Amniotic epithelial cell (primary cell): ENCODE results near the gene BBOF1.

Source experiments
- DNase-seq: peaks from one replicate; pipeline ENCODE4 v3.0.0-alpha.2; 2010; ENCODE audit warnings: low read depth

Gene BBOF1

DNA sequence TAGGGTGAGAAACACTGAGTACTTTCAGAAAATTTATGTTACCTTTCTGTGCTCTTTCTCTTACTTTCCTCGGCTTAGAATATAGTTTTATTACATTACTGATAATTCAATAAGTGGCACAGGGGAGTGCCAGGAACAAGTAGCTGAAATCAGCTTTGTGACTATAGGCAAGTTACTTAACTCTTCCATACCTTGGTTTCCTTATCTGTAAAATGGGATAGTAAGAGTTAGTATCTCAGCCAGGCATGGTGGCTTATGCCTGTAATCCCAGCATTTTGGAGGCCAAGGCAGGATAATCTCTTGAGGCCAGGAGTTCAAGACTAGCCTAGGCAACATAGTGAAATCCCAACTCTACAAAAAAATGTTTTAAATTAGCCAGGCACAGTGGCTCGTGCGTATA, 15.4 kb downstream of the BBOF1 start:
- DNase-seq = no peak

DNA sequence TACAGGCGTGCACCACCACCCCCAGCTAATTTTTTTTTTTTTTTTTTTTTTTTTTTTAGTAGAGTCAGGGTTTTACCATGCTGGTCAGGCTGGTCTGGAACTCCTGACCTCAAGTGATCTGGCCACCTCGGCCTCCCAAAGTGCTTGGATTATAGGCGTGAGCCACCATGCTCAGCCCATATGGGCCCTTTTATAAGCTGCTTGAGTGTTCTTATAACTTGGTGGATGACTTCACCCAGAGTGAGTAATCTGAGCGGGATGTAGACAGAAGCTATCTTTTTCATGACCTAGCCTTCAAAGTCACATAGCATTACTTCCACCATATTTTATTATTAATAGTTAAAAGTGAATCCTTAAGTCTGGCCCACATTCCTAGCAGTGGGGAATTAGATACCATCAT, 16.4 kb downstream of the BBOF1 start:
- DNase-seq = peak; percentile 68

DNA sequence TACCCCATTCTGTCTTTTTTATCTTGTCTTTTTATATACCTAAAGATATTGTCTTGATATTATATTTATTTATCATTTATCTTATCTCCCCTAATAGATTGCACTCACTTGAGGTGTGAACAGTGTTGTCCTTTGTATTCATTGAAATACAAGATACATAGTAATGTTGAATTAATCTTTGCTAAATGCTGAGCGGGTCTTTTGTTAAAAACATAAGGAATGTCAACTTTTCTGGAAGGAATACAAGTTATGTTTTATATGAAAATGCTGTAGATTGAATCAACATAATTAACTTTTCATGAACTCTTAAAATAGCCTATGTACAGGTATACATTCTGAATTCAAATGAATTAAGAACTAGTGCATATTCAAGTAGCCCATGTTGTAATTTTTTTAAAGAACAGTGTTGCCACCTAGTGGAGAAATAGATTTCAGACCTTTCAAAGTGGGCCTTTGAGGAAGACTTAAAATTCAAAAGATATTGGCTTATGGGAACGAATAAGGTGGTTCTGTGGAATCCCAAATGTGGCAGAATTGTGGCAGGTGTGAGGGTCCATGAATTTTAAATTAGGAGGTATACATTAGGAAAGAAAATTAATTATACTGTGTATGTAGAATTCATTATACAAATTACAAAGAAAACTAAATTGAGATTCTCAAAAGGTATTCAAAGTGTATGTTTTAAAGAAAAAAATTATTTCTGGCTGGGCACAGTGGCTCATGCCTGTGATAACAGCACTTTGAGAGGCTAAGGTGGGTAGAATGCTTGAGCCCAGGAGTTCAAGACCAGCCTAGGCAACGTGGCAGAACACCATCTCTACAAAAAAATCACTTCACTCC, 19.1 kb downstream of the BBOF1 start:
- peak; percentile 64 for DNase-seq

DNA sequence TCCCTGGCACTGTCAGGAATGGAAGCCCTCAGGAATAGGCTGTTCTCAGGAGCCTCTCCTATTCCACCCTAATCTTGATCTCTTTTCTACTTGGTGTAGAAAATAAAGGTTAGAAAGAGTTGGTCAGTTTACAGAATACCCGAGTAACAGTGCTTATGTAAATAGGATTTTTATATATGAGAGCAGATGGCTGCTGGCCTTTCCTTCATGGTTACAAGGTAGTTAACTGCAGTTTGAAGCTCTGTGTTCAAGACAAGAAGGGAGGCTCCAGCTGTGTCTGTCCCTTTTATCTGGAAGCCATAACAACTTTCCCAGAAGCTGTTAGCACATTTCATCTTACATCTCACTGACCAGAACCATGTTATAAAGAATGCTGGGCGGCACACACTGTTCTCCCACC, 23.1 kb downstream of the BBOF1 start:
- DNase-seq = no peak

- DNase-seq = no peak
Measured at GRCh38 chr14:74045522-74045921, 26.4 kb downstream of the BBOF1 start.

DNA sequence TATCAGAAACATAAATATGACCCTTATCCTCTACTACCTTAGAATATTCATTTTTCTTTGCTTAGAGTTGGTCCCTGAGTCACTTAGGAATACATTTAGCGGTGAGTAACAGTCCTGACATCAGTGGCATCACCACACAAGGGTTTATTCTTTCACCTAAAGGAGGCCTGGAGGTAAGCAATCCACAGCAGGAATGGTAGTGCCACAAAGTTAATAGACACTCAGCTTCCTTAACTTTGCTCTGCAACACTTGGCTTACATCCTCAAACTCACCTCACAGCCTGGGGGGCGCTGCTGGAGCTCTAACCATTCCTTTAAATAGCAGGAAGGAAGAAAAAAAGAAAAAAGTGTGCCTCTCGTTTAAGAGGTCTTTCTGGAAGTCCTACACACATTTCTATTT, 29.1 kb downstream of the BBOF1 start:
- DNase-seq = no peak

DNA sequence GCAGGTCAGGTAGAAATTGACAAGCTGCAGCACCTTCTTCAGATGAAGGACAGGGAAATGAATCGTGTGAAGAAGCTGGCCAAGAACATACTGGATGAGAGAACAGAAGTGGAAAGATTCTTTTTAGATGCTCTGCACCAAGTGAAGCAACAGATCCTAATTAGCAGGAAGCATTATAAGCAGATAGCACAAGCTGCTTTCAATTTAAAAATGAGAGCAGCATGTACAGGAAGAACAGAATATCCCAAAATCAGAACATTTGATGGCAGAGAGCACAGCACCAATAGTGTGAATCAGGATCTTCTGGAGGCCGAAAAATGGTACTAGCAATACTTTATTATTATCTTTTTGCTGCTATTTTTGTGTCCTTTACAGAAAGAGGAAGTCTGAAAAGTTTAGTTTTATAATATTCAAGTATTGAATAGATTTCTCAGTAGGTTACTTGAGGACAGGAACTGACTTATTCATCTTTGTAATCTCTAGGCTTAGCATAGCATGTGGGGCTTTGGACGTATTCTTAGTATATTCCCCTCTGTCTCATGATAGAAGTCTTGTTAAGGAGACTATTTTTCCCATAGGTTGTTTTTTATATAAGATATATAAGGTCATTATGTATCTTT, 30.8 kb downstream of the BBOF1 start:
- peak; percentile 12 for DNase-seq

DNA sequence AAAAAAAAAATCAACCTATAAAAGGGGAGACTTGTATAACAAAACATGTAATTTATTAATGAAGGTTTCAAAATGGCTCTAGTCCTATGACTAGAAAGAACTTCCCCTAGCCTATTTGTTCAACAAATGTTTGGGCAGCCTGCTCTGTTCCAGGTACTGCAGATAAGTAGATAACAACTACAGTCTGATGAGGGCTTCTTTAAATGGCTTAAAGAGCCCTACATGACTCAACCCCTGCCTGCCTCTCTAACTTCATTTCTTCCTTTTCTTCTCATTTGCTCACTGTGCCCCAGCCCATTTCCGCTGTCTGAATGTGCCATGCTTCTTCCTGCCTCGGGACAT, 43.6 kb downstream of the BBOF1 start:
- DNase-seq = peak; percentile 82

DNA sequence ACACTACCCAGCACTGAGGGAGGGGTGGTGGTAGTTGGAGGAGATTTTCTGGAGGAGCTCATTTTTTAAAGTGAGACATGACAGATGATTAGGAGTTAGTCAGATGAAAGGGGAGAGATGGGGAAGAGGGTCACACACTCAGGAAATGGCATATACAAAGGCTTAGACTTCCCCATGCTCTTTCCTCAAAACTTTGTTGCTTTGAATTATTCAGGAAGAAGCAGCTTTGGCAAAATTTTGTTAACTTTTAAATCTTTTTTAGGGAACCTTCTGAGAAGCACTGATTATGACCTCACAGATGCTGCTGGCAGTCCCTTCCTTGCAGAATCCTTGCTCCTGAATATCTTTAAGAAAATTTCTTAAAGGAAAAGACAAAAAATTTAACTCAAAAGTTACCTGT, 45.3 kb downstream of the BBOF1 start:
- no peak for DNase-seq

GRCh38 chr14:74064883-74065282, 45.7 kb downstream of the BBOF1 start:
- DNase-seq = peak; percentile 63

GRCh38 chr14:74065746-74066575, 46.8 kb downstream of the BBOF1 start:
- DNase-seq = peak; percentile 91

DNA sequence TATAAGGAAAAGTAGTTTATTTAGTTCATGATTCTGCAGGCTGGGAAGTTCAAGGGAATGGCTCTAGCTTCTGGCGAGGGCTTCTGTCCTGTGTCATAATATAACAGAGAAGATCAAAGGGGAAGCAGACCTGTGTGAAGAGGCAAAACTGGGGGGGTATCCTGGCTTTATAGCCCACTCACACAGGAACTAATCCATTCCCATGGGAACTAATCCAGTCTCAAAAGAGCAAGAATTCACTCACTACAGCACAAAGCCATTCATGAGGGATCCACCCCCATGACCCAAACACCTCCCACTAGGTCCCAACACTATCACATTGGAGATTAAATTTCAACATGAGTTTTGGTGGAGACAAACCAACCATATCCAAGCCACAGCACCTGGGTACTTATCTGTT, 58.3 kb downstream of the BBOF1 start:
- no peak for DNase-seq

- no peak for DNase-seq
Measured at GRCh38 chr14:74080820-74081460, 61.8 kb downstream of the BBOF1 start.

GRCh38 chr14:74081491-74081890, 62.3 kb downstream of the BBOF1 start:
- DNase-seq = no peak

- DNase-seq = peak; percentile 93
Measured at GRCh38 chr14:74083161-74083560, 64.0 kb downstream of the BBOF1 start.

DNA sequence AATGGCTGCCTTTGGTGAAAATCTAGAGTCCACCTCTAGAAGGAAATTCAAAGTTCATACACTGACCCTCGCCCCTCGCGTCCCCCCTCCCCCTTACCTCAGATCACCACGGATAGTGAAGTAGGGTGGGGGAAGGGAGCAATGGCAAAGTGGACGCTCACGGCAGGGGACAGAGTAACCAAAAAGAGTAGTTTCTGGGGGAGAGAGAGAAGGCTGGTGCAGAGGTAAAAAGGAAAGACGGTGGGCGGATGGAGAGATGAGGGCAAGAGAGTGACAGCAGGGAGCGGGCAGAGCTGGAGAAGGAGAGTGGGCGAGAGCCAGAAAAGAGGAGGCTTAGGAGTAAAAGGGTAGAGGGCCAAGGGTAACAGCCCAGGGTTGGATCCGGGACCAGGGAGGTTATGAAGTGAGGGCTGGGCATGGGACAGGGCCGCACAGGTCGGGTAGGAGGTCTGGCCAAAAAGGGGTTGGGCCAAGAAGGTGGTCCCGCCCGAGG, 64.7 kb downstream of the BBOF1 start:
- no peak for DNase-seq

DNA sequence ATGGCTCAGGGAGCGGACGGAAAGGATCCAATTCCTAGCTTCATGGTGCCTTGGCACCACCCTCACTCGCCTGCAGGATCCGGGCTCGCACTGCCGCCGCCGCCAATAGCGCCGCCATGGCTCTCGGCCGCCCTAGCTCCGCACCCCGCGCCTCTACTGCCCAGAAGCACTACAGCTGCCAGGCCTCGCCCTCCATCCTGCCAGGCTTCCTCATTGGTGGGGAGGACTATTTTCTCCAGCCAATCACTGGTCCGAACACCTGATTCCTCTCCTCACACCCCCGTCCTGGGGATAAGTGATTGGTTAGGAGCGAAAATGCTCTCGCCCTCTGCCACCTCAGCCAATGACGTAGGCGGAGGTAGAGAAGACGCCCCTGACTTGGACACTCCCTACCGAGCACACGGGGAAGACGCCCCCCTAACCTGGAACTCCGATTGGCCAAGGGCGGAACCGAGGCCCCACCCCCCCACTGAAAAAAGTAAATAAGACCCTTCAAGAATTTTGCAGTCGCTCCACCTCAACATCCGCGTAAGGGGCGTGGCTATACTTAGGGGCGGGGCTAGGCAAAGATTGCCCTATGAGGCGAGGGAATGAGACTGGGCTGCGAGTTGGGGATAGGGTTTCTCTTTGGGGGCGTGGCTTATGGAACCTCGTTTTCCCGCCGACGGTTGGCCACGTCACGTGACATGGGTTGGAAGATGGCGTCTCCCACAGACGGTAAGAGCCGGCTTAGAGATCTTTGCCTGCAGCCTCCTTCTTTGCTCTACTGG, 65.3 kb downstream of the BBOF1 start, which contains the start of the genes ALDH6A1 and LIN52:
TSS of gene ALDH6A1 (minus strand) at position 177 of the 770 bp plus-strand sequence. CDS start at position 118, 59 bp downstream.
TSS of gene LIN52 (plus strand) at position 680 of the 770 bp plus-strand sequence. CDS start at position 699, 19 bp downstream.
- peak; percentile 100 for DNase-seq

GRCh38 chr14:74085047-74085637, 66.0 kb downstream of the BBOF1 start:
- DNase-seq = peak; percentile 41

- no peak for DNase-seq
Measured at GRCh38 chr14:74085828-74086227, 66.7 kb downstream of the BBOF1 start.

DNA sequence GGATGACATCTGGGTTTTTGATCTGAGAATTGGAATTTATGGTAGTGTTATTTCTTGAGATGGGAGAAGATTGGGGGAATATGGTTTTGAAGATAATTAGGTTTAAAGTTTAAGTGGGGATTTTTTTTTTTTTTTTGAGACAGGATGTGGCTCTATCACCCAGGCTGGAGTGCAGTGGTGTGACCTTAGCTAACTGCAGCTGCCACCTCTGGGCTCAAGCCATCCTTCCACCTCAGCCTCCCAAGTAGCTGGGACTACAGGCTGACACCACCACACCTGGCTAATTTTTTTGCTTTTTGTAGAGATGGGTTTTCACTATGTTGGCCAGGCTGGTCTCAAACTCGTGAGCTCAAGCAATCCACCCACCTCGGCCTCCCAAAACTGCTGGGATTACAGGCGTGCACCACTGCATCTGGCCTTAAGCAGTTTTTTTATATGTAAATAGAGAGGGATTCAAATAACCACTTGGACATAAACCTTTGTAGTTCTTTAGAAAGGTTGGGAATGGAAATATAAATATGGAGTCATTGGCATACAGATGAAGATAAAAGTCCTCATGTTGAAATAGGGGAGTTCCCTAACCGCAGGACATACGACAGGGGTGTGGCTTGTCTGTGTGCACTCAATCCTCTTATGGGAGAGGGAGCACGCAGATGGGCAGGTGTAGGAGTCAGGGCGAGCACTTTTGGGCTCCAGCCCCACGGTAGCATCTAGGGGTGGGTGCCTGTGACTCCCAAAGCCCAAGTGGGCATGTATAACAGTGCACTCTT, 70.3 kb downstream of the BBOF1 start:
- DNase-seq = peak; percentile 7
